ENCODE measurements around the gene ARPC5.

DNA sequence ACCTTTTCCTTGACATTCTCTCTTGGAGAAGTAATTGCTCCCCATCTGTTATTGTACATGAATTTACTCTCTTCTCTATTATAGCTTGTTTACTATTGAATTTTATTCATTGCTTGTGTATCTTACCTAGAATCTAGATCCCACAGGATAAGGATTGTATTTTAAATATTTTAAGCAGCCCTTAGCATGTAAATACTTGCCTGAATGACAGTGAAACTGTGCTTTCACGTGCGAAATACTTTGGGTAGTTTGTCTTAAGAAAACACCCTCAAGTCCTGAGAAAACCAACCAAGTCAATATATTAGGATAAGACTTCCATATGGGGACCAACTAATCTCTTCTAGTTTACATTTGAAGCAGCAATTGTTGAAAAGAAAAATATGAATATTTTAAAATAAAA, 15.3 kb downstream of the ARPC5 start:
- TF ChIP-seq CTCF (IDR thresholded peaks at IDR 0.05; ENCODE audit: low read depth, low read length) (no peak), MAX (IDR thresholded peaks at IDR 0.05; ENCODE audit: low read depth, low read length) (no peak), MYC (IDR thresholded peaks at IDR 0.05; ENCODE audit: low read depth, low read length) (no peak)
